ENCODE measurements around the gene ULK4.

Gene ULK4

DNA sequence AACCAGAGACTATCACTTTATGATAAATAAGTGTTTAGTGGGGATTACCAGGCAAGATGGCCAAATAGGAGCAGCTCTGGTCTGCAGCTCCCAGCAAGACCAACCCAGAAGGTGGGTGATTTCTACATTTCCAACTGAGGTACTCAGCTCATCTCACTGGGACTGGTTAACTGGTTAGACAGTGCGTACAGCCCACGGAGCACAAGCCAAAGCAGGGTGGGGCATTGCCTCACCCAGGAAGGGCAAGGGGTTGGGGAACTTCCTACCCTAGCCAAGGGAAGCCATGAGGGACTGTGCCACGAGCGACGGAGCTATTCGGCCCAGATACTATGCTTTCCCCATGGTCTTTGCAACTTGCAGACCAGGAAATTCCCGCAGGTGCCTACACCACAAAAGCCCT, 591.6 kb downstream of the ULK4 start:
- TF ChIP-seq, protein P1, sequence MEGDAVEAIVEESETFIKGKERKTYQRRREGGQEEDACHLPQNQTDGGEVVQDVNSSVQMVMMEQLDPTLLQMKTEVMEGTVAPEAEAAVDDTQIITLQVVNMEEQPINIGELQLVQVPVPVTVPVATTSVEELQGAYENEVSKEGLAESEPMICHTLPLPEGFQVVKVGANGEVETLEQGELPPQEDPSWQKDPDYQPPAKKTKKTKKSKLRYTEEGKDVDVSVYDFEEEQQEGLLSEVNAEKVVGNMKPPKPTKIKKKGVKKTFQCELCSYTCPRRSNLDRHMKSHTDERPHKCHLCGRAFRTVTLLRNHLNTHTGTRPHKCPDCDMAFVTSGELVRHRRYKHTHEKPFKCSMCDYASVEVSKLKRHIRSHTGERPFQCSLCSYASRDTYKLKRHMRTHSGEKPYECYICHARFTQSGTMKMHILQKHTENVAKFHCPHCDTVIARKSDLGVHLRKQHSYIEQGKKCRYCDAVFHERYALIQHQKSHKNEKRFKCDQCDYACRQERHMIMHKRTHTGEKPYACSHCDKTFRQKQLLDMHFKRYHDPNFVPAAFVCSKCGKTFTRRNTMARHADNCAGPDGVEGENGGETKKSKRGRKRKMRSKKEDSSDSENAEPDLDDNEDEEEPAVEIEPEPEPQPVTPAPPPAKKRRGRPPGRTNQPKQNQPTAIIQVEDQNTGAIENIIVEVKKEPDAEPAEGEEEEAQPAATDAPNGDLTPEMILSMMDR (IDR thresholded peaks at IDR 0.05; ENCODE audit: borderline replicate concordance, insufficient read depth, low read depth, low read length): no peak

DNA sequence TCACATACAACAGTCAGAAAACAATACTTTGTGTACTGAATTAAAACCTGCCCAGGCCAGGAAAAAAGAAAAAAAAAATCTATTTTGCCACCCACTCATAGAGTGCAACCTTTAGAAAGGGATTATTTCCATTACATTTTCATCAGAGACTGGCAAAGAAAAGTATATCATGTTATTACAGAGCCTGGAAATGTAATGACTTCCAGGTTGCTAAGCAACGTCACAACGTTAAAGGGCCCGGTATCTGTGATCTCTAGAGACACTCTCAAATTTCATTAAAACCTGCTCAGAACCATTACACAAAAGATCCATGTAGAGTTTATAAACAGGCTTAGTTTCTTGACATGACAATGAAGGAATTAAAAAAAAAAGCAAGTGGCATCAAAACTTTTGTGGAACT, 592.1 kb downstream of the ULK4 start:
- TF ChIP-seq, protein P1 (IDR thresholded peaks at IDR 0.05; ENCODE audit: borderline replicate concordance, insufficient read depth, low read depth, low read length): no peak
- H3K4me3 ChIP-seq (ENCODE audit: low read depth, low read length): no peak overlapping the region

More for the DNA sequence above, 591.6 kb downstream of the ULK4 start:
- H3K4me3 ChIP-seq (ENCODE audit: low read depth, low read length): no peak overlapping the region

DNA sequence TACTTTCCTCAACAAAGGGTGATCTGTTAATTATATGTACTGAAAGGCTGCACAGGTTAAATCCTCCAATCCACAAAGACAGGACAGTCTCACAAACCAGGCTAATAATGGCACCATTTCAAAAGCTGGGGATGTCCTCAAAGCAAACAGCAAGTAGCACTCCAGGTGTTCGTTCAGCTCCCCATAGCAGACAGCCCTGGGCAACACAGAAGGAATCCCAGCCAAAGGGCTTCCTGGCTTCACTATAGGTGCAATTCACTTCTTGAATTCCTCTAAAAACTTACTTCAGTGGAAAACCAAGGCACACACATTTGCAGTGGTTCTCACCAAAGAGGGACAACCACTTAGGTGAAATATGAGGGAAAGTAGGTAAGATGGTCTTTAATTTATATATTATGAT, 595.9 kb downstream of the ULK4 start:
- TF ChIP-seq, protein P1 (IDR thresholded peaks at IDR 0.05; ENCODE audit: borderline replicate concordance, insufficient read depth, low read depth, low read length): no peak

DNA sequence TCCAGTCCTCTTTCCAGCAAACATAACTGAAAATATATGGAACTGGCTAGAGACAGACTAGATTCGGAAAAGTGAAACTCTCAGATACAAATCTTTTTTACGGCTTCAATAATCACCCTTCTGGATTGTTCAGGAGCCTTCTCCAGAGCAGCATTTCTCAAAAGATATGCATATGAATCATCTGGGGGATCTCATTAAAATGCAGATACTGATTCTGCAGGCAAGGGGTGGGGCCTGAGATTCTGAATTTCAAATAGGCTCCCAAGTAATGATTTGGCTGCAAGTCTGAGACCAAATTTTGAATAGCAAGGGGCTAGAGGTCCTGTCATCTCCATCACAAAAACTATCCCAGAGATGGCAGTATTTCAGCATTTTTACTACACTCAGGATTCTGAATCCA, 597.2 kb downstream of the ULK4 start:
- TF ChIP-seq, protein P1 (IDR thresholded peaks at IDR 0.05; ENCODE audit: borderline replicate concordance, insufficient read depth, low read depth, low read length): no peak
- no peak overlapping the region for H3K4me3 ChIP-seq (ENCODE audit: low read depth, low read length)

More for the DNA sequence above, 595.9 kb downstream of the ULK4 start:
- no peak overlapping the region for H3K4me3 ChIP-seq (ENCODE audit: low read depth, low read length)

DNA sequence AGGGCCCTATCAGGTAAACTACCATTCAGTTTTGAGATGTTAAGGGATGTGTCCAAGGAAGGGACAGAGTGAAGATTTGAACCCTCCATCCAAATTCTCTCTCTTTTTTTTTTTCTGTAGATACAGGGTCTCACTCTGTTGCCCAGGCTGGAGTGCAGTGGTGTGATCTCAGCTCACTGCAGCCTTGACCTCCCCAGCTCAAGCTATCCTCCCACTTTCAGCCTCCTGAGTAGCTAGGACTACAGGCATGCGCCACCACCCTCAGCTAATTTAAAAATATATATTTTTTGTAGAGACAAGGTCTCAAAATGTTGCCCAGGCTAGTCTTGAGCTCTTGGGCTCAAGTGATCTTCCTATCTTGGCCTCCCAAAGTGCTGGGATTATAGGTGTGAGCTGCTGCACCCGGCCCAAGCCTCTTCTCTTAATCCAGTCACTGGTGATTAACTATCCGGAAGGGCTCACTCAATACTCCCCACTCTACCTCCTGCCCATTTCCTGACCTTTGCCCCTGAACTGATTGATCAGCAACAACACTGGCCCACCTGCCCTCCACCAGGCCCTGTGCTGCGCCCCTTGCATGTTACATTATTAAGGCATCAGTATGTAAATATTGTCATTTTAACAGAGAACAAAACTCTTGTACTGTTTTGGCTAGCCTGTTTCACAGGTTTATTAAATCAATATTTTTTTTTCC, 597.9 kb downstream of the ULK4 start:
- no peak overlapping the region for H3K4me3 ChIP-seq (ENCODE audit: low read depth, low read length)
- TF ChIP-seq, protein P1 (IDR thresholded peaks at IDR 0.05; ENCODE audit: borderline replicate concordance, insufficient read depth, low read depth, low read length): no peak

DNA sequence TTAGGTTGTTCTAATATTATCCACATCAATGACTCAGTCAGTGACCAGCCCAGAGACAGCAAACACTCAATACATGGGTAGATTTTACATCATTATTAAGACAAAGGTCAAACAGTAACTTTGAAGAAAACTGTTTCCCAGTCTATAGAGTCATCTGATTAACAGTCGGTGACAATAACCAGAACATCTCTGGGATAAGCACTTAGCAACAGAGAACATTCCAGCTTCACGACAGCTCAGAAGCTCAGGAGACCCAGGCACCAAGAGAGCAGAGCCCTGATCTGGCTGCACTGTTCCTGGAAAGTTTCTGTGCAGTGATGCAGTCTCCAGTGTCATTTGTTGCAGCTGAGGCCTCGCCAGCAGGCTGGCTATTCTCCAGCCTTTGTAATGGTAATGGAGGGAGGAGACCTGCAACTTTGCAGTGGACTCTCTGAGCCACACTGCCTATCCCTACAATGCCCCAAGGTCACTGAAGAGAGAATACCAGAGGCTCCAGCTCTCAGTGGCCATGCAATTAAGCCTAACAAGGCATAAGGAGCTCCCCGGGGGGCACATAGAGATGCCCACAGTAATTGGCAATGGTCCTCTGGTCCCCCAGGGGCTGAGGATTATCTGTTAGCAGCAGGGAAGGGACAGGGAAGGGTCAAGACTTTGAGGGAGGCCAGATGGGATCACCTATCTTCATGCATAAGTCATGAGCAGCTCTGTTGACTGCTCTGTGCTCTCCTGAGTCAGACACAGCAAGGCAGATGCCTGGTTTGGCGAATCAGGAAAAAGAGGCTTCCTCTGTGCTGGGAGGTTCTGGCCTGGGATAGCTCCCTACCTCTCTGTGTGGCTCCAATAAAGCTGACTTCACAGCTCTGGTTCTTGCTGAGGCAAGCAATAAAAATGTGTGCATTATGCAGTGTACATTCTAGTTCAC, 599.0 kb downstream of the ULK4 start:
- TF ChIP-seq, protein P1 (IDR thresholded peaks at IDR 0.05; ENCODE audit: borderline replicate concordance, insufficient read depth, low read depth, low read length): no peak
- H3K4me3 ChIP-seq (ENCODE audit: low read depth, low read length): no peak overlapping the region
